PC-9 (cell line): ENCODE data around the gene EPB41L4B.

Experiments
- EZH2 ChIP-seq: fragments of 200-600 bp; sonication (generic); IDR thresholded peaks from 2 replicates; pipeline ENCODE4 v1.8.0; 2017; ENCODE audit warnings: antibody characterized with exemption, low read depth
- TF ChIP-seq, protein P1 (sequence below): fragments of 200-600 bp; sonication (generic); conservative IDR thresholded peaks from 2 replicates; pipeline ENCODE4 v1.6.1; 2017; ENCODE audit warnings: mixed run types, antibody characterized with exemption, mild to moderate bottlenecking, moderate library complexity

DNA sequence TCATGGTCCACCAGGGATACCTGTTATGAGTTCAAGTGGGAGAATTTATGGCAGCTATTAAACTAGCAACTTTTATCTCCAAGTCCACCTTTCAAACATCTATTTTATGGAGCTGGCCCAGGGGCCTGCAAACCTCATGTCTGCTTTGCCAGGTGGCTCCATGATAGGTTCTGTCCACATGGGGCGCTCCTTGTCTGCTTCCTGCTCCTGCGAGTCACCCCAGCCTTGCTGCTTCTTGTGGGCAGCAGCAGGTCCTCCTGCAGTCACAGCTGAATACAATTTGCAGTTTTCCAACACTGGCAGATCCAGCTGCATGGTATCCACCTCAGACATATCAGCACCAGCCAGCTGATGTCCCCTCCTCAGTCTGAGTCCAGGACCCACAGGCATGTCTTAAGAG is 114.2 kb downstream of the EPB41L4B start:
- TF ChIP-seq, protein P1, sequence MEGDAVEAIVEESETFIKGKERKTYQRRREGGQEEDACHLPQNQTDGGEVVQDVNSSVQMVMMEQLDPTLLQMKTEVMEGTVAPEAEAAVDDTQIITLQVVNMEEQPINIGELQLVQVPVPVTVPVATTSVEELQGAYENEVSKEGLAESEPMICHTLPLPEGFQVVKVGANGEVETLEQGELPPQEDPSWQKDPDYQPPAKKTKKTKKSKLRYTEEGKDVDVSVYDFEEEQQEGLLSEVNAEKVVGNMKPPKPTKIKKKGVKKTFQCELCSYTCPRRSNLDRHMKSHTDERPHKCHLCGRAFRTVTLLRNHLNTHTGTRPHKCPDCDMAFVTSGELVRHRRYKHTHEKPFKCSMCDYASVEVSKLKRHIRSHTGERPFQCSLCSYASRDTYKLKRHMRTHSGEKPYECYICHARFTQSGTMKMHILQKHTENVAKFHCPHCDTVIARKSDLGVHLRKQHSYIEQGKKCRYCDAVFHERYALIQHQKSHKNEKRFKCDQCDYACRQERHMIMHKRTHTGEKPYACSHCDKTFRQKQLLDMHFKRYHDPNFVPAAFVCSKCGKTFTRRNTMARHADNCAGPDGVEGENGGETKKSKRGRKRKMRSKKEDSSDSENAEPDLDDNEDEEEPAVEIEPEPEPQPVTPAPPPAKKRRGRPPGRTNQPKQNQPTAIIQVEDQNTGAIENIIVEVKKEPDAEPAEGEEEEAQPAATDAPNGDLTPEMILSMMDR, result no peak
- no peak for TF ChIP-seq EZH2
